GM21360 (cell line): ENCODE measurements around the gene FAM78B.
A peak's percentile ranks its signal among the peaks of the same experiment; 100 is the strongest.

Experiments
- ATAC-seq: cut with Tn5 transposase; IDR thresholded peaks from one replicate; pipeline ENCODE4 v1.9.1; 2021; ENCODE audit warnings: mild to moderate bottlenecking, moderate library complexity; ENCODE audit not compliant: unreplicated experiment

Gene FAM78B

GRCh38 chr1:166166698-166167571, at the start of gene FAM78B:
Gene FAM78B (minus strand): TSS chr1:166167001. CDS start chr1:166166248, 753 bp downstream.
- ATAC-seq, result peak; percentile 42

GRCh38 chr1:166202546-166202945, 35.7 kb upstream of the FAM78B start:
- no peak for ATAC-seq

- ATAC-seq, result no peak
These were observed 33.9 kb upstream of the FAM78B start for GRCh38 chr1:166200743-166201142.

- ATAC-seq, result no peak
These were observed 30.8 kb upstream of the FAM78B start for GRCh38 chr1:166197597-166197996.

- no peak for ATAC-seq
These were observed 30.3 kb upstream of the FAM78B start for GRCh38 chr1:166197141-166197540.

- no peak for ATAC-seq
These were observed 26.4 kb upstream of the FAM78B start for GRCh38 chr1:166193057-166193698.

GRCh38 chr1:166190400-166190799, 23.6 kb upstream of the FAM78B start:
- ATAC-seq, result no peak

GRCh38 chr1:166189126-166189525, 22.3 kb upstream of the FAM78B start:
- no peak for ATAC-seq

GRCh38 chr1:166185526-166185925, 18.7 kb upstream of the FAM78B start:
- no peak for ATAC-seq

- ATAC-seq, result no peak
These were observed 18.1 kb upstream of the FAM78B start for GRCh38 chr1:166184897-166185296.

- ATAC-seq, result no peak
These were observed 17.2 kb upstream of the FAM78B start for GRCh38 chr1:166184012-166184411.

GRCh38 chr1:166182281-166182680, 15.5 kb upstream of the FAM78B start:
- ATAC-seq, result peak; percentile 64

GRCh38 chr1:166176416-166176815, 9.6 kb upstream of the FAM78B start:
- ATAC-seq, result no peak

GRCh38 chr1:166175032-166175431, 8.2 kb upstream of the FAM78B start:
- no peak for ATAC-seq

- ATAC-seq, result no peak
These were observed 7.3 kb upstream of the FAM78B start for GRCh38 chr1:166174108-166174507.

GRCh38 chr1:166172106-166172505, 5.3 kb upstream of the FAM78B start:
- no peak for ATAC-seq

GRCh38 chr1:166170726-166171125, 3.9 kb upstream of the FAM78B start:
- ATAC-seq, result no peak

- ATAC-seq, result peak; percentile 48
These were observed 3.3 kb upstream of the FAM78B start for GRCh38 chr1:166170075-166170474.

- no peak for ATAC-seq
These were observed 2.4 kb upstream of the FAM78B start for GRCh38 chr1:166169182-166169581.

- ATAC-seq, result no peak
These were observed 748 bp upstream of the FAM78B start for GRCh38 chr1:166167572-166167925.

GRCh38 chr1:166166329-166166697, 488 bp downstream of the FAM78B start:
- peak; percentile 2 for ATAC-seq

- no peak for ATAC-seq
These were observed 1.0 kb downstream of the FAM78B start for GRCh38 chr1:166165661-166166328.
